Endothelial cell of umbilical vein (primary cell): ENCODE data around the gene ADORA2A. TPM values are rescaled to one million over a fixed set of nuclear protein-coding genes. Genes with fewer than 3 reads are reported as not detected.

ENCODE experiments used
- BruUV-seq: library from RNA; stranded (reverse); fragments of 400-500 nt; replicated peaks from 2 replicates; lab custom pipeline; 2021; lab: Mats Ljungman, UMichigan
- CTCF ChIA-PET: fragments of 300-600, 350-600 bp; sonication (Branson Sonifier 250); formaldehyde crosslinking; loops from one replicate; lab custom pipeline; 2021; ENCODE audit warnings: antibody characterized with exemption, inconsistent platforms; lab: Charles Lee
- POLR2A ChIA-PET: fragments of 300-600, 350-600 bp; sonication (Branson Sonifier 250); formaldehyde crosslinking; loops from one replicate; lab custom pipeline; 2021; ENCODE audit warnings: antibody characterized with exemption, inconsistent platforms; lab: Charles Lee
- DNase-seq: peaks from one replicate; pipeline ENCODE4 v3.0.0-alpha.2; 2011; ENCODE audit warnings: low read depth, low spot score
- FAIRE-seq: peaks from 2 replicates; lab custom pipeline; 2011; peaks lifted over from hg19 to GRCh38; lab: Jason Lieb, UNC
- H2AFZ ChIP-seq: 2 replicates; pipeline ENCODE4 v1.6.0; 2012; ENCODE audit warnings: low read depth, low read length, control low read depth, inconsistent platforms
- H3K27ac ChIP-seq: 2 replicates; pipeline ENCODE4 v1.5.1; 2011; ENCODE audit warnings: low read depth, mild to moderate bottlenecking, control low read depth, low read length, moderate library complexity; ENCODE audit not compliant: insufficient read depth
- H3K27me3 ChIP-seq, 2 experiments: 2 replicates each; pipeline versions ENCODE4 v1.6.0 to v1.6.1; 2011; ENCODE audit warnings: low read length in 2 of 2, mixed read lengths in 1 of 2; ENCODE audit not compliant: control insufficient read depth in 2 of 2, insufficient read depth in 2 of 2
- H3K36me3 ChIP-seq, 2 experiments: 2 replicates in 1 of 2; 3 replicates in 1 of 2; pipeline ENCODE4 v1.5.1; 2011; ENCODE audit warnings: low read length in 2 of 2, mild to moderate bottlenecking in 1 of 2, moderate library complexity in 1 of 2; ENCODE audit not compliant: control insufficient read depth in 2 of 2, insufficient read depth in 2 of 2; ENCODE audit errors: extremely low read depth in 1 of 2
- H3K4me1 ChIP-seq: 3 replicates; pipeline ENCODE4 v1.5.1; 2011; ENCODE audit warnings: mild to moderate bottlenecking, low read length; ENCODE audit not compliant: control insufficient read depth, insufficient read depth; ENCODE audit errors: extremely low read depth
- H3K4me2 ChIP-seq: 2 replicates; pipeline ENCODE4 v1.6.1; 2011; ENCODE audit warnings: low read length, control low read depth, mixed read lengths; ENCODE audit not compliant: insufficient read depth
- H3K4me3 ChIP-seq, 3 experiments: fragments of 200-600 bp in 1 of 3; sonication (generic), shearing (Covaris generic) in 1 of 3; replicated peaks in 1 of 3; 2 replicates each; pipeline ENCODE4 v1.5.1; 2011 to 2016; ENCODE audit warnings: control low read depth in 3 of 3, low read length in 3 of 3, mild to moderate bottlenecking in 2 of 3, inconsistent platforms in 1 of 3, low read depth in 1 of 3, moderate library complexity in 1 of 3; ENCODE audit not compliant: insufficient read depth in 1 of 3
- H3K79me2 ChIP-seq: 2 replicates; pipeline ENCODE4 v1.6.0; 2012; ENCODE audit warnings: low read length, inconsistent platforms; ENCODE audit not compliant: control insufficient read depth, insufficient read depth
- H3K9ac ChIP-seq: replicated peaks from 2 replicates; pipeline ENCODE3; 2011; ENCODE audit warnings: low read length, control low read depth; ENCODE audit not compliant: insufficient read depth; ENCODE audit errors: extremely low read depth
- H3K9me1 ChIP-seq: replicated peaks from 3 replicates; pipeline ENCODE4 v1.6.0; 2011; ENCODE audit warnings: mild to moderate bottlenecking, low read length; ENCODE audit not compliant: control insufficient read depth, insufficient read depth; ENCODE audit errors: extremely low read depth
- H3K9me3 ChIP-seq: replicated peaks from 2 replicates; pipeline ENCODE4 v1.5.1; 2012; ENCODE audit warnings: low read length, inconsistent platforms; ENCODE audit not compliant: control insufficient read depth, insufficient read depth
- H4K20me1 ChIP-seq: replicated peaks from 2 replicates; pipeline ENCODE3; 2011; ENCODE audit warnings: mild to moderate bottlenecking, low read length; ENCODE audit not compliant: control insufficient read depth, insufficient read depth; ENCODE audit errors: extremely low read depth
- CTCF ChIP-seq, 2 donors: IDR thresholded peaks; 1 replicate in 1 of 2; 2 replicates in 1 of 2; pipeline ENCODE4 v1.5.1; 2011; ENCODE audit warnings: low read length in 2 of 2, mild to moderate bottlenecking in 2 of 2, moderate library complexity in 2 of 2, control low read depth in 1 of 2, inconsistent platforms in 1 of 2, low read depth in 1 of 2; ENCODE audit not compliant: insufficient read depth in 1 of 2; ENCODE audit errors: extremely low read depth in 1 of 2
- EZH2 ChIP-seq: IDR thresholded peaks from 2 replicates; pipeline ENCODE4 v1.6.1; 2012; ENCODE audit warnings: borderline replicate concordance, low read depth, mild to moderate bottlenecking, moderate library complexity, low read length, inconsistent platforms; ENCODE audit not compliant: severe bottlenecking
- FOS ChIP-seq: IDR thresholded peaks from 2 replicates; pipeline ENCODE4 v1.6.1; 2011; ENCODE audit warnings: mild to moderate bottlenecking, low read length, moderate library complexity, borderline replicate concordance; ENCODE audit not compliant: insufficient read depth
- GATA2 ChIP-seq: IDR thresholded peaks from 2 replicates; pipeline ENCODE4 v1.7.0; 2011; ENCODE audit warnings: low read depth, mild to moderate bottlenecking, moderate library complexity, mixed read lengths, low read length; ENCODE audit not compliant: insufficient read length, insufficient read depth
- JUN ChIP-seq: IDR thresholded peaks from 2 replicates; pipeline ENCODE4 v1.6.1; 2011; ENCODE audit warnings: borderline replicate concordance, low read depth; ENCODE audit not compliant: insufficient read length, insufficient read depth
- MAX ChIP-seq: IDR thresholded peaks from 2 replicates; pipeline ENCODE4 v1.6.1; 2011; ENCODE audit not compliant: insufficient read depth, insufficient read length
- POLR2A ChIP-seq: IDR thresholded peaks from 2 replicates; pipeline ENCODE4 v1.6.1; 2012; ENCODE audit warnings: low read depth, mild to moderate bottlenecking, control low read depth, low read length
- dilution Hi-C: fragments of 300-500 bp; cut with MboI; formaldehyde crosslinking; loops from one replicate; pipeline ENCODE4 v1.15.0; 2019; ENCODE audit warnings: low sequenced_read_pairs; ENCODE audit not compliant: extremely low pct_ligation_motif_present
- intact Hi-C: fragments of 100-400 bp; cut with micrococcal nuclease; formaldehyde crosslinking; loops from one replicate; pipeline ENCODE4 v1.10.0; 2022
- polyA plus RNA-seq, 4 experiments: library from polyadenylated mRNA; depleted of rRNA in 3 of 4; stranded (reverse) in 3 of 4; unstranded in 1 of 4; fragments of >200 nt; gene quantifications; 2 replicates each; pipeline versions ENCODE4 v1.2.1 to v1.2.3, GENCODE V29; 2011 to 2012; ENCODE audit warnings: missing spikeins in 1 of 4
- total RNA-seq: library from RNA; stranded (reverse); gene quantifications from 2 replicates; pipeline ENCODE4 v1.2.3, GENCODE V29; 2021

Gene ADORA2A
- total and polyA plus RNA-seq, 2 donors (not counting 3 experiments of a cell fraction or from before 2014, with no cell fraction given) = 20.0 to 33.1 TPM

- intact Hi-C loops (loop anchor here (1.0 to 5.0 kb wide), 2 partner anchors 12 to 36 kb away; no protein-coding TSS in a partner anchor), dilution Hi-C loops (no loop called here)
- H3K36me3 ChIP-seq = peaks cover 0 to 5% of the 10 kb centered on the region in 2 experiments
- peaks cover 42% of the 10 kb centered on the region for H3K4me1 ChIP-seq
- H3K79me2 ChIP-seq = peaks cover 13% of the 10 kb centered on the region
- TF ChIP-seq MAX (no peak), JUN (no peak), GATA2 (no peak)
- H3K27ac ChIP-seq = peak overlapping the region; percentile 60
- no peaks in the 10 kb centered on the region for H3K27me3 ChIP-seq
- no peak for FAIRE-seq
- H3K4me2 ChIP-seq = no peak overlapping the region
- H3K9me3 ChIP-seq = no peaks in the 10 kb centered on the region
- no peak for DNase-seq
- H3K9ac ChIP-seq = no peak overlapping the region
- ChIA-PET CTCF (interaction anchor here (0.6 to 5.3 kb wide), 5 partner anchors 12 to 88 kb away, joined by 3 to 22 read pairs (median 7); no protein-coding TSS in a partner anchor), POLR2A (interaction anchor here (0.6 to 1.0 kb wide), 2 partner anchors 12 to 81 kb away, joined by 3 to 4 read pairs; no protein-coding TSS in a partner anchor)
- no peak overlapping the region for H2AFZ ChIP-seq
- no TSS peak for BruUV-seq
- H4K20me1 ChIP-seq = no peaks in the 10 kb centered on the region
- no peaks in the 10 kb centered on the region for H3K9me1 ChIP-seq
- no peak overlapping the region for H3K4me3 ChIP-seq
Measured at GRCh38 chr22:24407884-24408283, 19.5 kb upstream of the ADORA2A start.

GRCh38 chr22:24408630-24409029 is 18.8 kb upstream of the ADORA2A start:
- no peaks in the 10 kb centered on the region for H4K20me1 ChIP-seq
- H3K4me1 ChIP-seq = peaks cover 35% of the 10 kb centered on the region
- BruUV-seq = no TSS peak
- dilution Hi-C loops (no loop called here), intact Hi-C loops (loop anchor here (5.0 kb wide), 1 partner anchor 36 kb away; no protein-coding TSS in a partner anchor)
- H3K27ac ChIP-seq = no peak overlapping the region
- no peaks in the 10 kb centered on the region for H3K9me1 ChIP-seq
- no peak overlapping the region for H3K4me3 ChIP-seq
- POLR2A ChIA-PET = no interaction called here
- no peaks in the 10 kb centered on the region for H3K27me3 ChIP-seq
- no peak overlapping the region for H2AFZ ChIP-seq
- DNase-seq (no peak), FAIRE-seq (peak; percentile 18)
- H3K9me3 ChIP-seq = no peaks in the 10 kb centered on the region
- H3K79me2 ChIP-seq = peaks cover 12% of the 10 kb centered on the region
- no peak for TF ChIP-seq EZH2
- TF ChIP-seq JUN = no peak
- no peak for TF ChIP-seq CTCF (IDR thresholded peaks at IDR 0.05; ENCODE audit: extremely low read depth in 1 of 2, insufficient read depth in 1 of 2, low read depth in 1 of 2, low read length in 2 of 2)
- TF ChIP-seq MAX = peak; percentile 66
- no peak for TF ChIP-seq GATA2
- TF ChIP-seq FOS = no peak
- no peak for TF ChIP-seq POLR2A
- no peak overlapping the region for H3K9ac ChIP-seq
- CTCF ChIA-PET = interaction anchor here (0.7 to 5.3 kb wide), 4 partner anchors 14 to 49 kb away, joined by 3 to 22 read pairs (median 7); no protein-coding TSS in a partner anchor
- H3K4me2 ChIP-seq = no peak overlapping the region
- peaks cover 0 to 5% of the 10 kb centered on the region in 2 experiments for H3K36me3 ChIP-seq
